AG08395 (cell line): Measurements from ENCODE around the gene CEPT1.
"Not testable (repeated sequence)": the region's sequence is repeated elsewhere in the genome, so short reads cannot be mapped to it uniquely, and the experiment has no call there.

Experiments used
- DNase-seq: peaks from one replicate; pipeline ENCODE4 v3.0.0; 2012; ENCODE audit warnings: mixed read lengths, low spot score

Gene CEPT1

GRCh38 chr1:111211921-111212320 lies 71.9 kb downstream of the CEPT1 start:
- no peak for DNase-seq

DNA sequence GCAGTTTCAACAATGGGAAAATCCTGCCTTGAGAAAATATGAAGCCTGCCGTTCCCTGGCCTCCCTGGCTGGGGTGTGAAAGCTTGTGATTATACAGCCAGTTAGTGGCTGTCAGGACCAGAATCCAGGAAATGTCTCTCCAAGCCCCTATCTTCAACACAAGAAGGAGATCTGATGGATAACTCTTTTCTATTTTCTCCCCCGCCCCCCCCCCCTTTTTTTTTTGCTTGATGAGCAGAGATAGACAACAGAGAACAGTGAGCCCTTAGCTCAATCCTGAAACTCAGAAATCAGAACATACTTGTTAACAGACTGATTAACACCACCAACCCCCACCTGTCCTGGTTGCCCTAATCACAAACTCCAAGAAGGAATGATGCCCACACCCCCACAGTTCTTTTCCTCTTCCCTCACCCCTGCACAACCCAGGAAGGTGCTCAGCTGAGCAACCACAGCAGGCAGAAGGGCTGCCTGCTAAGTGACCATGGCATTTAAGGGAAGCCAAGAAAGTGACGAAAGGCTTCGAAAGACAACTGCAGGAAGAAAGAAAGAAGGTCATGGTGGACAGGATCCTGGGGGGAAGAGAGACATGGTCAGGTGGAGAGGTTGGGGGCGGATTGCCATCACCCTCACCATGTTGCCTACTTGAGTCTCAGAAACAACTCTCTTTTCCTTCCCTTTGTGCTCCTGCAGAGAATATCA lies 72.8 kb downstream of the CEPT1 start:
- DNase-seq = no peak

GRCh38 chr1:111213412-111213811 lies 73.4 kb downstream of the CEPT1 start:
- DNase-seq = no peak

DNA sequence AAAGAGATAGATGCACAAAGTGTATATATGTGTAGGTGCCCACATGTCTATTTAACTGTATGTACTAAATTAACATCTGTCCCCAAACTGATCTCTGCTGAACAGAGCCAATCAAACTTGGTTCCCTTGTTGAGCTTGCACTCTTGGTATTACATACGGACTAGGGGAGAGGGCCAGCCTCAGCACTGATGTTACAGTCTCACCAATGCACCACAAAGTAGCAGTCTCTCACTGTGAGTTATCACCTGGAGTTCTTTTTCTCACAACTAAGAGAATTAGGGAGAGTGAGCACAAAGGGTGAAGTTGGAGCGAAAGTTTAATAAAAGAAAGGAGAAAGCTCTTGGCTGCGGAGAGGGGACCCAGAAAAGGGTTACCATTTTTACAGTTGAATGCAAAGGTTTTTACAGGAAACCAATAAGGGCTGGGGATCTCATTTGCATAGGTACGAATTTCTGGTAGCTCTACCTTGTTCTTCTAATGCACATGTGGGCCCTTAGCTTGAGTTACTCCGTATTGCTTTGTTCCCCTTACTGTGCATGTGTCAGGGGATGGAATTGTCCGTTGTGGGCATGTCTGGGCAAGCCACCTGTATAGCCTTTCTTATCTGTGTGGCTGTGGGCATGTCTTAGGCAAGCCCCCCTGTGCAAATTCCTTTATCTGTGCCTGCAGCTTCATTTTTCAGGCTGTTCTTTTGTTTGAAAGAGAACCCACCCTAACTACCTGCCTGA lies 74.2 kb downstream of the CEPT1 start:
- DNase-seq = no peak

DNA sequence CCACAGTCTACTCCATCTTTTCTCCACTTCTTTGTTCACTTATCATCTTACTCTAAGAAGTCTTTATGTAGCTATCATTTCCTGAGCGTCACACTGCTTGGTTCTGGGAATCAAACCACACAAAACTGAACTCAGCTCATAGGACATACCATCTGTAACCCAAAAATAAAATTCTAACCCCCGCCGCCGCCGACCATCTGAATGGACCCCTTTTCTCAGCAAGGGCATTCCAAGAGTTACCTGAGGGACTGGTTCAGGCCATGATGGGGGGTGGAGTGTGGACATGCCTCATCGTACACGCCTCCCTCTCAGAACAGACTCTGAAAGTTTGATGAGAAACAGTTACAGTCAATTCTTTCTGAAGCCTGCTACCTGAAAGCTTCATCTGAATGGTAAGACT lies 74.9 kb downstream of the CEPT1 start:
- DNase-seq = no peak

GRCh38 chr1:111215285-111215684 lies 75.3 kb downstream of the CEPT1 start:
- not testable (repeated sequence) for DNase-seq

GRCh38 chr1:111216751-111217150 lies 76.7 kb downstream of the CEPT1 start:
- no peak for DNase-seq

GRCh38 chr1:111217183-111217910 lies 77.3 kb downstream of the CEPT1 start:
- DNase-seq = no peak

DNA sequence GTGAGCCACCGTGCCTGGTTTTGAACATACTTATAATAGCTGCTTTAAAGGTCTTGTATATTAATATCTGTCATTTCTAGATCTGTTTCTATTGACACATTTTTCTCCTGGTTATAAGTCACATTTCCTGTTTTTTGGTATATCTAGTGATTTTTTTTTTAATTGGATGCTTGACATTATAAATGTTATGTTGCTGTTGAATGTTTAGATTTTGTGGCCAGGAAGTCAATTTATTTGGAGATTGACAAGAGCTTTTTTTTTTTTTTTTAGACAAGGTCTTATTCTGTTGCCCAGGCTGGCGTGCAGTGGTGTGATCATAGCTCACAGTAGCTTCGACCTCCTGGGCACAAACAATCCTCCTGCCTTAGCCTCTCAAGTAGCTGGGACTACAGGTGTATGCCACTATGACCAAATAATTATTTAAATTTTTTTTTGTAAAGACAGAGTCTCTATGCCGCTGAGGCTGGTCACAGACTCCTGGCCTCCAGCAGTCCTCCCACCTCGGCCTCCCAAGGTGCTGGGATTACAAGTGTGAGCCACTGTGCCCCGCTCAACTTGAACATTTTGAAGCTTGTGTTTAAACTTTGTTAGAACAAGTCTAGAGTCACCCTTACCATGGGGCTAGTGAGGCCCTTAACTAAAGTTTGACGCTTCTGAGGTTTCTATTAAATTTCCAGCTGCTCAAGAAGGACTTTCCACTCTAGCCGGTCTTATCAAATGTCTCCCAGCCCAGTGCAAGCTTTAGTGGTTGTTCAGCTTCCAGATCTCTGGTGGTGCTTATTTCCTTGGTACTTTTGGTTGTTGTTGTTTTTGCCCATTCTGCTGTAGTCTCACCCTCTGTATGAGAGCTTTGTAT lies 78.9 kb downstream of the CEPT1 start:
- DNase-seq = no peak

- DNase-seq = no peak
Observed at GRCh38 chr1:111219557-111220286, 79.7 kb downstream of the CEPT1 start.

- no peak for DNase-seq
Observed at GRCh38 chr1:111220302-111220890, 80.4 kb downstream of the CEPT1 start.

GRCh38 chr1:111221276-111221632 lies 81.2 kb downstream of the CEPT1 start:
- DNase-seq = no peak

GRCh38 chr1:111221633-111222291 lies 81.7 kb downstream of the CEPT1 start:
- no peak for DNase-seq

GRCh38 chr1:111222308-111223125 lies 82.5 kb downstream of the CEPT1 start:
- peak; percentile 84 for DNase-seq

DNA sequence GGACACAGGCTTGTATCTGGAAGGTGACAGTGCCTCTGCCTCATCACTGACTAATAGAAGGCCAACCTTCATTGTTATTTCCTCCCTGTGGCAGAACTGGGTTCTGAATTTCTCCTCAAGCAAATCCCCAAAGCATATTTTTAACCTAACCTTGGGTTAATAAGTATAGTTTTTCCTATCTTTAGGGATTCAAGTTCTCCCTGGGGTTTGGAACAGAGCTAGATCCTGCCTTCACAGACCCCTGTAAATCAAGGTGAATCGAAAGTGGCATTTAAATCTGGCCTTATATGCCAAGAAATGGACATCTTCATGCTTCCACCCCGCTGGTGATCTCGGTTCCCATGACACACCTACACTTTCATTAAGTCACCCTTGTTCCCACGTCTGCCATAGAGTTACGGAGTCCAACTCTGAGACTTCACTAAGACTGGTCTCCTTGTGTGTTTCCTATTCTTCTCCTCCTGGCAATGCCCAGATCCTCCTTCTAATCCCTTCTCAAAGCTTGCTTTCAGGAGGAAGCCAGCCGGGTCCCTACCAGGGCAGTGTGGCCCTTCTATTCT lies 83.2 kb downstream of the CEPT1 start:
- no peak for DNase-seq

DNA sequence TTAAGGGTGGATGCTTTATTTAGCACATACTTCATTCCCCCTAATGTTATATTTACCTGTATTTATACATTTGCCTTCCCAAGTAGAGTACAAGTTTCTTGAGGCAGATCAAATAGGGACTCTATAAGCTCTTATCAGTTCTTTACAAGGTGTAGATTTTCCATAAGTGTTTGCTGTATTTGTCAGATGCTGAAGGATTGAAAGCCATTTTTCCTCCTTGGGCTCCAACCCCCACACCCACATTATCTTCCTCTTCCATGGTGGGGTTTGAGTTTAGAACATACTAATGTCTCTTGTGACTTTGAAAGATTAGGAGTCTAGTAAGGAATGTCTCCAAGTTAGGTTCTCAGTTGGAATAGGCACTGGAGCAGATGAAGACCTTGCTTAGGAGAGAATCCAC lies 85.1 kb downstream of the CEPT1 start:
- DNase-seq = no peak

GRCh38 chr1:111225717-111226400 lies 85.8 kb downstream of the CEPT1 start:
- DNase-seq = no peak

DNA sequence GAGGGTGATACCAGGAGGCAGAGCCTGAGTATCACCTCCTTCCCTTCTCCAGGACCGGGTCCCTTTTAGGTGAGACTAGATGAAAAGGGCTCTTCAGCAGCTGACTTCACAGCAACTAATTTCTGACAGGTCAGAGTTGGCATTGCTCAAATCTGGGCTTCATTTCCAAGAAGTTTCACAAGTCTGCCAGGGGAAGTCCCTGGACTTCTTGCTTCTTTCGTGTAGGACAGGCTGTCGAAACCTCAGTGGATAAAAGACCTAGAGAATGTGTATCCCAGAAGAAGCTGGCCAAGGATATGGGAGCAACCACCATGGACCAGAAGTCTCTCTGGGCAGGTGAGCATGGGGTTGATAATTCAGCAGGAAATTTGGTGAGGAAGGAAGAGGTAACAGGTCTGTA lies 87.4 kb downstream of the CEPT1 start, which contains the start of gene CHI3L2:
CHI3L2 (plus strand) TSS at position 280 of the 400 bp plus-strand sequence; CDS start at position 297, 17 bp downstream.
- DNase-seq = no peak
